C4-2B (cell line): ENCODE measurements around the gene OR52B2.

ENCODE experiments used
- ZFX ChIP-seq: fragments of 450-650 bp; IDR thresholded peaks from 2 replicates; pipeline ENCODE4 v1.6.1; 2017
- TF ChIP-seq, protein P1 (sequence below): fragments of 450-650 bp; conservative IDR thresholded peaks from 2 replicates; pipeline ENCODE4 v1.5.1; 2017; ENCODE audit warnings: mild to moderate bottlenecking

DNA sequence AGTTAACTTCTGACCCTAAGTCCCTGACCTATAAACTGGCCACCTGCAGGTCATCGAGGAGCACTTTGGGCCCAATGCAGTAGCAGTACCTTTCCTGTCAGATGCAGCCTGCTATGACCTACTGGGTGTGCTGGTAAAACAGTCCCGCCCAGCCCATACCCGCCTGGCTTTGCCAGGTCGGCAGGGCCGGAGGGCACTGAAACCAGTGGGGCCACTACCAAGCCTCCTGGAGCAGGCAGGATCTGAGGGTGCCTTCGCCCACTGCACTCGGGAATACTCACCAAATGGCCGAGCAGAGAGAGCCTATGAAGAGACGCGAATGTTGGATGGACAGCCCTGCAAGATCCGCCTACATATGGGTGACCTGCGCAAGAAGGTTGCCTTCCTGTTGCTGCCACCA is 39.7 kb upstream of the OR52B2 start:
- TF ChIP-seq, protein P1, sequence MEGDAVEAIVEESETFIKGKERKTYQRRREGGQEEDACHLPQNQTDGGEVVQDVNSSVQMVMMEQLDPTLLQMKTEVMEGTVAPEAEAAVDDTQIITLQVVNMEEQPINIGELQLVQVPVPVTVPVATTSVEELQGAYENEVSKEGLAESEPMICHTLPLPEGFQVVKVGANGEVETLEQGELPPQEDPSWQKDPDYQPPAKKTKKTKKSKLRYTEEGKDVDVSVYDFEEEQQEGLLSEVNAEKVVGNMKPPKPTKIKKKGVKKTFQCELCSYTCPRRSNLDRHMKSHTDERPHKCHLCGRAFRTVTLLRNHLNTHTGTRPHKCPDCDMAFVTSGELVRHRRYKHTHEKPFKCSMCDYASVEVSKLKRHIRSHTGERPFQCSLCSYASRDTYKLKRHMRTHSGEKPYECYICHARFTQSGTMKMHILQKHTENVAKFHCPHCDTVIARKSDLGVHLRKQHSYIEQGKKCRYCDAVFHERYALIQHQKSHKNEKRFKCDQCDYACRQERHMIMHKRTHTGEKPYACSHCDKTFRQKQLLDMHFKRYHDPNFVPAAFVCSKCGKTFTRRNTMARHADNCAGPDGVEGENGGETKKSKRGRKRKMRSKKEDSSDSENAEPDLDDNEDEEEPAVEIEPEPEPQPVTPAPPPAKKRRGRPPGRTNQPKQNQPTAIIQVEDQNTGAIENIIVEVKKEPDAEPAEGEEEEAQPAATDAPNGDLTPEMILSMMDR, result no peak
- no peak for TF ChIP-seq ZFX
